Endothelial cell (in vitro differentiated cells): ENCODE measurements around the gene GPR155. TPM values are rescaled to one million over a fixed set of nuclear protein-coding genes. Genes with fewer than 3 reads are reported as not detected.

ENCODE experiments used
- DNase-seq: peaks from one replicate; pipeline ENCODE4 v3.0.0; 2021; ENCODE audit warnings: low spot score
- H3K27ac Mint-ChIP-seq: one replicate; pipeline ENCODE4 v1.8.0; 2021; ENCODE audit warnings: mixed read lengths, inconsistent platforms; ENCODE audit not compliant: unreplicated experiment
- H3K27me3 Mint-ChIP-seq: one replicate; pipeline ENCODE4 v1.8.0; 2021; ENCODE audit warnings: mild to moderate bottlenecking, moderate library complexity, mixed read lengths, inconsistent platforms; ENCODE audit not compliant: unreplicated experiment
- H3K36me3 Mint-ChIP-seq: one replicate; pipeline ENCODE4 v1.8.0; 2021; ENCODE audit warnings: mild to moderate bottlenecking, low read depth, mixed read lengths, inconsistent platforms; ENCODE audit not compliant: unreplicated experiment
- H3K4me1 Mint-ChIP-seq: one replicate; pipeline ENCODE4 v1.8.0; 2021; ENCODE audit warnings: mild to moderate bottlenecking, mixed read lengths, inconsistent platforms; ENCODE audit not compliant: unreplicated experiment
- H3K4me3 Mint-ChIP-seq: one replicate; pipeline ENCODE4 v1.8.0; 2021; ENCODE audit warnings: mild to moderate bottlenecking, mixed read lengths, inconsistent platforms; ENCODE audit not compliant: unreplicated experiment
- H3K9me3 Mint-ChIP-seq: one replicate; pipeline ENCODE4 v1.8.0; 2021; ENCODE audit warnings: mixed read lengths, inconsistent platforms; ENCODE audit not compliant: unreplicated experiment
- total RNA-seq: library from RNA; stranded (reverse); fragmentation: NEBNext Ultra II Directional; extraction: Animal tissue kit (Norgen Biotek cat#: 25700); gene quantifications from one replicate; pipeline ENCODE4 v1.2.1, GENCODE V29; 2021; ENCODE audit not compliant: unreplicated experiment
- TF ChIP-seq, protein P1 (sequence below): fragments of 200-600 bp; sonication (generic); IDR thresholded peaks from one replicate; pipeline ENCODE4 v1.5.0; 2021; ENCODE audit warnings: antibody characterized with exemption; ENCODE audit not compliant: unreplicated experiment

The GPR155 gene
- total RNA-seq, 1 donor from 2014 or later = 1.7 TPM

- H3K4me1 Mint-ChIP-seq = peaks cover under 1% of the 10 kb centered on the region
- H3K27me3 Mint-ChIP-seq = peaks cover under 1% of the 10 kb centered on the region
- H3K27ac Mint-ChIP-seq = no peak overlapping the region
- DNase-seq = no peak
- peaks cover 3% of the 10 kb centered on the region for H3K36me3 Mint-ChIP-seq
- no peaks in the 10 kb centered on the region for H3K9me3 Mint-ChIP-seq
- H3K4me3 Mint-ChIP-seq = no peak overlapping the region
- TF ChIP-seq, protein P1, sequence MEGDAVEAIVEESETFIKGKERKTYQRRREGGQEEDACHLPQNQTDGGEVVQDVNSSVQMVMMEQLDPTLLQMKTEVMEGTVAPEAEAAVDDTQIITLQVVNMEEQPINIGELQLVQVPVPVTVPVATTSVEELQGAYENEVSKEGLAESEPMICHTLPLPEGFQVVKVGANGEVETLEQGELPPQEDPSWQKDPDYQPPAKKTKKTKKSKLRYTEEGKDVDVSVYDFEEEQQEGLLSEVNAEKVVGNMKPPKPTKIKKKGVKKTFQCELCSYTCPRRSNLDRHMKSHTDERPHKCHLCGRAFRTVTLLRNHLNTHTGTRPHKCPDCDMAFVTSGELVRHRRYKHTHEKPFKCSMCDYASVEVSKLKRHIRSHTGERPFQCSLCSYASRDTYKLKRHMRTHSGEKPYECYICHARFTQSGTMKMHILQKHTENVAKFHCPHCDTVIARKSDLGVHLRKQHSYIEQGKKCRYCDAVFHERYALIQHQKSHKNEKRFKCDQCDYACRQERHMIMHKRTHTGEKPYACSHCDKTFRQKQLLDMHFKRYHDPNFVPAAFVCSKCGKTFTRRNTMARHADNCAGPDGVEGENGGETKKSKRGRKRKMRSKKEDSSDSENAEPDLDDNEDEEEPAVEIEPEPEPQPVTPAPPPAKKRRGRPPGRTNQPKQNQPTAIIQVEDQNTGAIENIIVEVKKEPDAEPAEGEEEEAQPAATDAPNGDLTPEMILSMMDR = no peak
Observed at GRCh38 chr2:174383796-174384195, 103.0 kb downstream of the GPR155 start.

Other genes starting within 250 kb of the GPR155 start
- gene OLA1, start 238.5 kb downstream of the GPR155 start, total RNA-seq = 105 TPM
- gene SP9, start 152.1 kb downstream of the GPR155 start, total RNA-seq = 0.31 TPM
- 21.1 TPM for gene SCRN3, start 91.3 kb downstream of the GPR155 start, total RNA-seq
- gene WIPF1, start 110.8 kb upstream of the GPR155 start, total RNA-seq = 62.8 TPM